A549 (cell line): Measurements from ENCODE around the gene TMEM38B. TPM values are rescaled to one million over a fixed set of nuclear protein-coding genes. Genes with fewer than 3 reads are reported as not detected.
"Not testable (repeated sequence)": the region's sequence is repeated elsewhere in the genome, so short reads cannot be mapped to it uniquely, and the experiment has no call there.

Experiments used
- ATAC-seq, 2 experiments: fragments of 200-7000 bp in 1 of 2; fragments of >200 bp in 1 of 2; cut with Nextera tagmentation in 1 of 2; cut with Tn5 transposase in 1 of 2; 3 replicates each; pipeline versions ENCODE4 v1.8.0 to v1.9.1; 2018 to 2020; ENCODE audit warnings: mild to moderate bottlenecking in 1 of 2, moderate library complexity in 1 of 2
- CTCF ChIA-PET: fragments of 300-600 bp; sonication (Branson Sonifier 250); formaldehyde crosslinking; extraction: SDS; loops from one replicate; lab custom pipeline; 2021; ENCODE audit warnings: antibody characterized with exemption, inconsistent platforms; lab: Yijun Ruan, JAX
- POLR2A ChIA-PET: fragments of 350-600 bp; formaldehyde crosslinking; extraction: SDS; loops from one replicate; lab custom pipeline; 2021; ENCODE audit warnings: antibody characterized with exemption, inconsistent platforms; lab: Yijun Ruan, JAX
- DNase-seq, 2 experiments: peaks; one replicate each; pipeline versions ENCODE4 v3.0.0 to v3.0.0-alpha.2; 2011 to 2016; ENCODE audit warnings: low read depth in 1 of 2, low spot score in 1 of 2
- FAIRE-seq: peaks from 2 replicates; lab custom pipeline; 2011; peaks lifted over from hg19 to GRCh38; lab: Jason Lieb, UNC
- H3K27ac ChIP-seq, 2 experiments: fragments of >200 bp; sonication (Bioruptor Twin); formaldehyde crosslinking; 3 replicates each; pipeline ENCODE4 v1.5.1; 2016 to 2017
- H3K4me1 ChIP-seq: fragments of >200 bp; sonication (Bioruptor Twin); formaldehyde crosslinking; 3 replicates; pipeline ENCODE4 v1.6.1; 2016
- H3K4me2 ChIP-seq: fragments of >200 bp; sonication (Bioruptor Twin); formaldehyde crosslinking; 3 replicates; pipeline ENCODE4 v1.6.1; 2016
- H3K4me3 ChIP-seq: fragments of >200 bp; sonication (Bioruptor Twin); formaldehyde crosslinking; 3 replicates; pipeline ENCODE4 v1.5.1; 2016
- H3K9me3 ChIP-seq: fragments of >200 bp; sonication (Bioruptor Twin); formaldehyde crosslinking; 3 replicates; pipeline ENCODE4 v1.6.1; 2016
- CBX8 ChIP-seq: fragments of 200-600 bp; sonication (generic); IDR thresholded peaks from 2 replicates; pipeline ENCODE4 v1.6.1; 2016
- CEBPB ChIP-seq, 2 experiments: fragments of >200 bp in 1 of 2; sonication (Bioruptor Twin) in 1 of 2; formaldehyde crosslinking in 1 of 2; IDR thresholded peaks; 2 replicates each; pipeline ENCODE4 v1.6.1; 2012 to 2016
- EHF ChIP-seq: fragments of 250-450 bp; sonication (Bioruptor Pico); IDR thresholded peaks from 2 replicates; pipeline ENCODE4 v1.5.0; 2020; ENCODE audit warnings: mild to moderate bottlenecking
- EP300 ChIP-seq, 2 experiments: fragments of >200 bp; sonication (Bioruptor Twin); formaldehyde crosslinking; IDR thresholded peaks; 2 replicates in 1 of 2; 3 replicates in 1 of 2; pipeline ENCODE4 v1.6.1; 2016 to 2017
- FOSB ChIP-seq: fragments of 250-450 bp; sonication (Bioruptor Pico); IDR thresholded peaks from 2 replicates; pipeline ENCODE4 v1.5.0; 2020; ENCODE audit warnings: mild to moderate bottlenecking, moderate library complexity
- FOSL2 ChIP-seq, 2 experiments: fragments of 450-650 bp in 1 of 2; fragments of >200 bp in 1 of 2; sonication (Bioruptor Twin) in 1 of 2; formaldehyde crosslinking; IDR thresholded peaks; 2 replicates each; pipeline versions ENCODE4 v1.5.0 to v1.6.1; 2016 to 2020; ENCODE audit warnings: mild to moderate bottlenecking in 1 of 2, moderate library complexity in 1 of 2
- GATA3 ChIP-seq: IDR thresholded peaks from 2 replicates; pipeline ENCODE4 v1.6.1; 2012; ENCODE audit warnings: borderline replicate concordance
- HDAC2 ChIP-seq: fragments of 200-600 bp; sonication (generic); IDR thresholded peaks from 2 replicates; pipeline ENCODE4 v1.6.1; 2016
- HES2 ChIP-seq: fragments of >200 bp; sonication (Bioruptor Twin); formaldehyde crosslinking; IDR thresholded peaks from 2 replicates; pipeline ENCODE4 v1.6.1; 2016
- HEYL ChIP-seq: fragments of 250-450 bp; sonication (Bioruptor Pico); IDR thresholded peaks from 2 replicates; pipeline ENCODE4 v1.8.0; 2021; ENCODE audit warnings: mild to moderate bottlenecking, moderate library complexity
- JUNB ChIP-seq: fragments of >200 bp; sonication (Bioruptor Twin); formaldehyde crosslinking; IDR thresholded peaks from 2 replicates; pipeline ENCODE4 v1.6.1; 2016
- NFE2L2 ChIP-seq: fragments of 150-350 bp; conservative IDR thresholded peaks from 2 replicates; pipeline ENCODE4 v1.6.1; 2014; ENCODE audit warnings: low read length
- NPAS2 ChIP-seq: fragments of 250-450 bp; sonication (Bioruptor Pico); IDR thresholded peaks from 2 replicates; pipeline ENCODE4 v1.8.0; 2022; ENCODE audit warnings: mild to moderate bottlenecking, moderate library complexity, borderline replicate concordance
- PBX3 ChIP-seq: IDR thresholded peaks from 2 replicates; pipeline ENCODE4 v1.6.1; 2012
- PHF8 ChIP-seq: fragments of 200-600 bp; sonication (generic); IDR thresholded peaks from 2 replicates; pipeline ENCODE4 v1.6.1; 2016; ENCODE audit warnings: low read depth, mild to moderate bottlenecking, antibody characterized with exemption, moderate library complexity, borderline replicate concordance
- RARB ChIP-seq: fragments of 250-450 bp; sonication (Bioruptor Pico); IDR thresholded peaks from 2 replicates; pipeline ENCODE4 v1.8.0; 2021; ENCODE audit warnings: mild to moderate bottlenecking, moderate library complexity
- SMC3 ChIP-seq: fragments of >200 bp; sonication (Bioruptor Twin); formaldehyde crosslinking; IDR thresholded peaks from 3 replicates; pipeline ENCODE4 v1.6.1; 2018; ENCODE audit warnings: inconsistent platforms
- SREBF2 ChIP-seq: fragments of 450-650 bp; IDR thresholded peaks from 2 replicates; pipeline ENCODE4 v1.6.1; 2014; ENCODE audit warnings: mild to moderate bottlenecking, moderate library complexity
- TFCP2L1 ChIP-seq: fragments of 250-450 bp; sonication (Bioruptor Pico); IDR thresholded peaks from 2 replicates; pipeline ENCODE4 v1.5.0; 2021; ENCODE audit warnings: mild to moderate bottlenecking
- TP53 ChIP-seq: fragments of 250-450 bp; sonication (Bioruptor Pico); IDR thresholded peaks from 2 replicates; pipeline ENCODE4 v1.5.0; 2021; ENCODE audit warnings: mild to moderate bottlenecking, moderate library complexity
- ZFP36 ChIP-seq: fragments of 450-650 bp; IDR thresholded peaks from 2 replicates; pipeline ENCODE4 v1.6.1; 2014; ENCODE audit warnings: borderline replicate concordance; ENCODE audit not compliant: partially characterized antibody
- ZNF302 ChIP-seq: fragments of 250-450 bp; sonication (Bioruptor Pico); IDR thresholded peaks from 2 replicates; pipeline ENCODE4 v1.9.0; 2021; ENCODE audit warnings: inconsistent platforms, mild to moderate bottlenecking, moderate library complexity
- ZSCAN20 ChIP-seq: fragments of 250-450 bp; sonication (Bioruptor Pico); IDR thresholded peaks from 2 replicates; pipeline ENCODE4 v1.8.0; 2022; ENCODE audit warnings: mild to moderate bottlenecking, moderate library complexity
- WGBS: methylation state at CpG from one replicate; pipeline ENCODE4 v1.1.6; 2017; ENCODE audit errors: missing lambda C conversion rate; 5-methylcytosine and 5-hydroxymethylcytosine counted together
- polyA plus RNA-seq, 4 experiments: library from polyadenylated mRNA; depleted of rRNA in 3 of 4; stranded (reverse); fragments of >200 nt; fragmentation: RNase III in 1 of 4; extraction: RNeasy Plus Mini Kit Qiagen cat#74134 plus additional on column Dnase treatment in 1 of 4; gene quantifications; 2 replicates in 3 of 4; 3 replicates in 1 of 4; pipeline ENCODE4 v1.2.3, GENCODE V29; 2011 to 2017
- TF ChIP-seq, protein P1 (sequence below): fragments of >200 bp; sonication (Bioruptor Twin); formaldehyde crosslinking; IDR thresholded peaks from 3 replicates; pipeline ENCODE4 v1.5.1; 2016
- TF ChIP-seq, protein P2 (sequence below): IDR thresholded peaks from 2 replicates; pipeline ENCODE4 v1.6.1; 2012
- TF ChIP-seq, protein P3 (sequence below): fragments of 250-450 bp; sonication (Bioruptor Pico); IDR thresholded peaks from 2 replicates; pipeline ENCODE4 v1.5.0; 2020; ENCODE audit warnings: low read depth, mild to moderate bottlenecking, moderate library complexity

Gene TMEM38B
- polyA plus RNA-seq, 2 of the 4 experiments (the other 2 are of a cell fraction), result 14.7 to 23.3 TPM

DNA sequence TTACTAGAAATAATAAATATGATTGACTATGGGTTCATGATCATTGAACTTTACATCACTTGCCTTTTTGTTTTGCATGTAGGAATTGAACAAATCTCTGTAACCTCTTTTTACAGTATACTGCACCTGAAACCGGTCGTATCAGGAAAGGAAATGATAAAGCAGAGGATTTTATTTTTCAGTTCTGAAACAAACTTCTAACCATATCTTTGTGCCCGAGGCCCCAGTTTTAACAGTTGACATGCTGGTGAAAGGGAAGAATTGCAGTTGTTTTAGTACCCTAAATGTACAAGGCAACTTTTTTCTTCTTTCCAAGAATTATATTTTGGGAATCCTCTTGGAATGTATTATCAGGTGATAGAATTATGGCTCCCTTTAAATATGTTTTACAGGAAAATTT is 27.8 kb downstream of the TMEM38B start:
- TF ChIP-seq FOSL2 (IDR thresholded peaks at IDR 0.05), result no peak
- TF ChIP-seq FOSL2 (CRISPR knock-in tag; IDR thresholded peaks at IDR 0.05), result no peak
- no peak for TF ChIP-seq NFE2L2
- TF ChIP-seq, protein P1, sequence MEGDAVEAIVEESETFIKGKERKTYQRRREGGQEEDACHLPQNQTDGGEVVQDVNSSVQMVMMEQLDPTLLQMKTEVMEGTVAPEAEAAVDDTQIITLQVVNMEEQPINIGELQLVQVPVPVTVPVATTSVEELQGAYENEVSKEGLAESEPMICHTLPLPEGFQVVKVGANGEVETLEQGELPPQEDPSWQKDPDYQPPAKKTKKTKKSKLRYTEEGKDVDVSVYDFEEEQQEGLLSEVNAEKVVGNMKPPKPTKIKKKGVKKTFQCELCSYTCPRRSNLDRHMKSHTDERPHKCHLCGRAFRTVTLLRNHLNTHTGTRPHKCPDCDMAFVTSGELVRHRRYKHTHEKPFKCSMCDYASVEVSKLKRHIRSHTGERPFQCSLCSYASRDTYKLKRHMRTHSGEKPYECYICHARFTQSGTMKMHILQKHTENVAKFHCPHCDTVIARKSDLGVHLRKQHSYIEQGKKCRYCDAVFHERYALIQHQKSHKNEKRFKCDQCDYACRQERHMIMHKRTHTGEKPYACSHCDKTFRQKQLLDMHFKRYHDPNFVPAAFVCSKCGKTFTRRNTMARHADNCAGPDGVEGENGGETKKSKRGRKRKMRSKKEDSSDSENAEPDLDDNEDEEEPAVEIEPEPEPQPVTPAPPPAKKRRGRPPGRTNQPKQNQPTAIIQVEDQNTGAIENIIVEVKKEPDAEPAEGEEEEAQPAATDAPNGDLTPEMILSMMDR, result no peak
- TF ChIP-seq ZSCAN20, result no peak
- TF ChIP-seq HEYL (CRISPR knock-in tag), result no peak
- FAIRE-seq (no peak), DNase-seq (no peak), ATAC-seq (no peak)
- Histone ChIP-seq H3K4me3 (no peak overlapping the region), H3K4me1 (no peaks in the 10 kb centered on the region), H3K27ac (no peak overlapping the region), H3K4me2 (no peak overlapping the region), H3K9me3 (no peaks in the 10 kb centered on the region)
- CTCF ChIA-PET, result no interaction called here
- 81% methylated on average over 3 of the region's 3 CpGs for WGBS
- POLR2A ChIA-PET, result no interaction called here

- Histone ChIP-seq H3K27ac (no peak overlapping the region), H3K4me1 (no peaks in the 10 kb centered on the region), H3K4me2 (no peak overlapping the region), H3K4me3 (no peak overlapping the region), H3K9me3 (no peaks in the 10 kb centered on the region)
- ChIA-PET POLR2A (no interaction called here), CTCF (no interaction called here)
- ATAC-seq (no peak), DNase-seq (no peak), FAIRE-seq (no peak)
- whole genome bisulfite sequencing, result 82% methylated on average over 2 of the region's 2 CpGs
- TF ChIP-seq PBX3, result no peak
- no peak for TF ChIP-seq PHF8
- TF ChIP-seq HDAC2, result no peak
- no peak for TF ChIP-seq ZNF302 (CRISPR knock-in tag)
- TF ChIP-seq, protein P2, sequence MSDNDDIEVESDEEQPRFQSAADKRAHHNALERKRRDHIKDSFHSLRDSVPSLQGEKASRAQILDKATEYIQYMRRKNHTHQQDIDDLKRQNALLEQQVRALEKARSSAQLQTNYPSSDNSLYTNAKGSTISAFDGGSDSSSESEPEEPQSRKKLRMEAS, result no peak
- no peak for TF ChIP-seq TP53 (CRISPR knock-in tag)
- TF ChIP-seq EHF, result no peak
- no peak for TF ChIP-seq HES2
Measured at GRCh38 chr9:105725370-105725769, 31.0 kb downstream of the TMEM38B start.

- CTCF ChIA-PET, result interaction anchor here (1.0 kb wide), 1 partner anchor 10 kb away, joined by 5 read pairs; no protein-coding TSS in a partner anchor
- 86% methylated on average over 5 of the region's 5 CpGs for WGBS
- DNase-seq, H3K4me2 ChIP-seq, H3K27ac ChIP-seq, H3K4me3 ChIP-seq, H3K4me1 ChIP-seq, H3K9me3 ChIP-seq, FAIRE-seq, ATAC-seq, POLR2A ChIA-PET: not testable (repeated sequence)
Measured at GRCh38 chr9:105728230-105728629, 33.9 kb downstream of the TMEM38B start.

DNA sequence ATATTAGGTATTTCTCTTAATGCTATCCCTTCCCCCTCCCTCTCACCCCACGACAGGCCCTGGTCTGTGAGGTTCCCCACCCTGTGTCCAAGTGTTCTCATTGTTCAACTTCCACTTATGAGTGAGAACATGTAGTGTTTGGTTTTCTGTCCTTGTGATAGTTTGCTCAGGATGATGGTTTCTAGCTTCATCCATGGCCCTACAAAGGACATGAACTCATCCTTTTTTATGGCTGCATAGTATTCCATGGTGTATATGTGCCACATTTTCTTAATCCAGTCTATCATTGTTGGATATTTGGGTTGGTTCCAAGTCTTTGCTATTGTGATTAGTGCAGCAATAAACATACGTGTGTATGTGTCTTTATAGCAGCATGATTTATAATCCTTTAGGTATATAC is 37.1 kb downstream of the TMEM38B start:
- H3K27ac ChIP-seq, FAIRE-seq, H3K4me2 ChIP-seq, DNase-seq, ATAC-seq, H3K4me1 ChIP-seq, POLR2A ChIA-PET, H3K4me3 ChIP-seq: not testable (repeated sequence)
- CTCF ChIA-PET, result interaction anchor here (0.9 kb wide), 1 partner anchor 14 kb away, joined by 3 read pairs; no protein-coding TSS in a partner anchor
- WGBS, result 32% methylated on average over 2 of the region's 2 CpGs
- peaks cover 16% of the 10 kb centered on the region for H3K9me3 ChIP-seq

DNA sequence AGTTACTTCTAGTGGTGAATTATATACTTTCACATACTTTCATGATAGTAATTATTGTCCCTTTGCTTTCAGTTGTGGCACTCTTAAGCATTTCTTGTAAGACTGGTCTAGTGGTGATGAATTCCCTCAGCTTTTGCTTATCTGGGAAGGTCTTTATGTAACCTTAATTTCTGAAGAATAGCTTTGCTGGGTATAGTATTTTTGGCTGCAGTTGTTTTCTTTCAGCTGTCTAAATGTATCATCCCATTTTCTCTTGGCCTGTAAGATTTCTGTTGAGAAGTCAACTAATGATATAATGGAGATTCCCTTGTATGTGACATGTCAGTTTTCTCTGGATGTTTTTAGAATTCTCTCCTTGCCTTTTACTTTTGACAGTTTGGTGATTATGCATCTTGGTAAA is 41.0 kb downstream of the TMEM38B start:
- no peak overlapping the region for H3K27ac ChIP-seq
- H3K4me2 ChIP-seq, result no peak overlapping the region
- H3K4me3 ChIP-seq, result no peak overlapping the region
- ChIA-PET CTCF (interaction anchor here (2.2 kb wide), 1 partner anchor 17 kb away, joined by 10 read pairs; no protein-coding TSS in a partner anchor), POLR2A (no interaction called here)
- no peak for FAIRE-seq
- peaks cover 19% of the 10 kb centered on the region for H3K9me3 ChIP-seq
- ATAC-seq, result no peak
- H3K4me1 ChIP-seq, result no peaks in the 10 kb centered on the region
- no peak for DNase-seq
- no peak for TF ChIP-seq ZFP36
- TF ChIP-seq JUNB, result no peak
- TF ChIP-seq GATA3, result no peak
- TF ChIP-seq FOSL2 (IDR thresholded peaks at IDR 0.05), result no peak
- TF ChIP-seq FOSL2 (CRISPR knock-in tag; IDR thresholded peaks at IDR 0.05), result no peak
- TF ChIP-seq EP300 (IDR thresholded peaks at IDR 0.05), result no peak
- no peak for TF ChIP-seq FOSB (CRISPR knock-in tag)
- no peak for TF ChIP-seq NFE2L2
- no peak for TF ChIP-seq RARB (CRISPR knock-in tag)
- no peak for TF ChIP-seq SREBF2
- TF ChIP-seq CBX8, result no peak
- TF ChIP-seq TFCP2L1 (CRISPR knock-in tag), result no peak
- TF ChIP-seq, protein P3, sequence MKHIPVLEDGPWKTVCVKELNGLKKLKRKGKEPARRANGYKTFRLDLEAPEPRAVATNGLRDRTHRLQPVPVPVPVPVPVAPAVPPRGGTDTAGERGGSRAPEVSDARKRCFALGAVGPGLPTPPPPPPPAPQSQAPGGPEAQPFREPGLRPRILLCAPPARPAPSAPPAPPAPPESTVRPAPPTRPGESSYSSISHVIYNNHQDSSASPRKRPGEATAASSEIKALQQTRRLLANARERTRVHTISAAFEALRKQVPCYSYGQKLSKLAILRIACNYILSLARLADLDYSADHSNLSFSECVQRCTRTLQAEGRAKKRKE (CRISPR knock-in tag), result no peak
- TF ChIP-seq NPAS2 (CRISPR knock-in tag), result no peak
- TF ChIP-seq SMC3, result no peak
- no peak for TF ChIP-seq CEBPB (IDR thresholded peaks at IDR 0.05)
- TF ChIP-seq TP53 (CRISPR knock-in tag), result no peak
